ENCODE results near the gene UBN2.
"Not testable (repeated sequence)": the region's sequence is repeated elsewhere in the genome, so short reads cannot be mapped to it uniquely, and the experiment has no call there.

Gene UBN2

GRCh38 chr7:139294951-139295575, 64.0 kb downstream of the UBN2 start:
- no peak for DNase-seq (ENCODE audit: low spot score)

GRCh38 chr7:139297795-139298194, 66.8 kb downstream of the UBN2 start:
- no peak for DNase-seq (ENCODE audit: low spot score)

DNA sequence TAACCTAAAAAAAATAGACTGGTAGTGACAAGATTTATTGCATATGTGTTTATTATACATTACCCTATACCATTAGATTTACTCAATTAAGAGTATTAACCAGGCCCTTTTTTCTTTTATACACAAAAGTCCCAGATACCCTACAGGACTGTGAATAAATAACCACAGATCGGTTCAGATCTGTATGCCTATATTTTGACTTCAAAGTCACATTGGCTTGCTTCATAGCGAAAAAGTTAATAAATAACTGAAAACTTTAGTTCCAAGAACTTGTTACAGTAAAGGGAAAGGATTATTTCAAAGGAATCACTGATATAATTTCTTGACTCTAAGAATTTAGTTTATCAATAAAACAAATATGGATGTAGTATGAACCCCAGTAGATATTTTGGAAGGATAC, 68.3 kb downstream of the UBN2 start:
- DNase-seq (ENCODE audit: low spot score): no peak

DNA sequence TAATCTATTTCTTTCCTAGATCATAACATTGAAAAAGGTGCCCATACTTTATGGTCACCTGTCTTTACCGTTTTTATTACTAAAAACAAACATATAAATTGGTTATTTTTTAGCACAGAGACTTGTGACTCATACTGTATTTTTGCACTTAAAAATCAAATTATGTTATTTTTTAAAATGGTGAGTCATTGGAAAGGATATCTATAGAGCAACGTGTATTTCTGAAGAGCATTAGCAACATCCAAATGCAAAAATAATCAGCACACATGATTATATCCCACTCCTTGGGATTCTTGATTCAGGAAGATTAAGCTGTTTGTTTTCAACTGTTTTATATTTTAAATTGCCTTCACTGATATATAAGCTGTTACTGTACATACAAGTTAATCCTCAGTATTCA, 69.4 kb downstream of the UBN2 start:
- DNase-seq (ENCODE audit: low spot score): no peak

DNA sequence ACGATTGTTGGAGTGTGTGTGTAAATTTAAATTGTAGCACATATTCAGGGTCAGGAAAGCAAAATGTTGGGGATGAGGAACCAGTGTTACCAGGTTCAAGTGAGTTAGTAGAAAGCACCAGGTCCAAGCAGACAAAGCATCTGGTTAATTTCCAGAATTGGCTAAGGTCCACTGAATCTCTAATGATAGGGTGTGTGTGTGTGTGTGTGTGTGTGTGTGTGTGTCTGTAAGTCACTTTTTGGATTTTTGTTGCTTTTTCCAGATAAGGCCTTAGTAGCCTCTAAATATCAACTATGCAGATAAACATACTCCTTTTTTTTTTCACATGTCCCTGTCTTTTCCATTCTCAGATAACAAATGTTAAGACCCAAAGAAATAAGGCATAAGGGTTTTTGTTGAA, 73.5 kb downstream of the UBN2 start:
- no peak for DNase-seq (ENCODE audit: low spot score)

- no peak for DNase-seq (ENCODE audit: low spot score)
Measured at GRCh38 chr7:139317939-139318505, 87.0 kb downstream of the UBN2 start.

- no peak for DNase-seq (ENCODE audit: low spot score)
Measured at GRCh38 chr7:139321071-139321745, 90.2 kb downstream of the UBN2 start.

DNA sequence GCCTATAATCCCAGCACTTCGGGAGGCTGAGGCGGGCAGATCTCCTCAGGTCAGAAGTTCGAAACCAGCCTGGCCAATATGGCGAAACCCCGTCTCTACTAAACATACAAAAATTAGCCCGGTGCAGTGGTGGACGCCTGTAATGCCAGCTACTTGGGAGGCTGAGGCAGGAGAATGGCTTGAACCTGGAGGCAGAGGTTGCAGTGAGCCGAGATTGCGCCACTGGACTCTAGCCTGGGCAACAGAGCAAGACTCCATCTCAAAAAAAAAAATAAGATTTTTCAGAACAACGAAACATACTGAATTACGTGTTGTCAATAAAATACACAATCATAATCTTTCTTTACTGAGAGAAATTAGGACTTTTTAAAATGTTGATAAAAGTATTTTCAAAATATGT, 93.7 kb downstream of the UBN2 start:
- not testable (repeated sequence) for DNase-seq (ENCODE audit: low spot score)

- no peak for DNase-seq (ENCODE audit: low spot score)
Measured at GRCh38 chr7:139328375-139328774, 97.3 kb downstream of the UBN2 start.

GRCh38 chr7:139329119-139329518, 98.1 kb downstream of the UBN2 start:
- DNase-seq (ENCODE audit: low spot score): no peak

DNA sequence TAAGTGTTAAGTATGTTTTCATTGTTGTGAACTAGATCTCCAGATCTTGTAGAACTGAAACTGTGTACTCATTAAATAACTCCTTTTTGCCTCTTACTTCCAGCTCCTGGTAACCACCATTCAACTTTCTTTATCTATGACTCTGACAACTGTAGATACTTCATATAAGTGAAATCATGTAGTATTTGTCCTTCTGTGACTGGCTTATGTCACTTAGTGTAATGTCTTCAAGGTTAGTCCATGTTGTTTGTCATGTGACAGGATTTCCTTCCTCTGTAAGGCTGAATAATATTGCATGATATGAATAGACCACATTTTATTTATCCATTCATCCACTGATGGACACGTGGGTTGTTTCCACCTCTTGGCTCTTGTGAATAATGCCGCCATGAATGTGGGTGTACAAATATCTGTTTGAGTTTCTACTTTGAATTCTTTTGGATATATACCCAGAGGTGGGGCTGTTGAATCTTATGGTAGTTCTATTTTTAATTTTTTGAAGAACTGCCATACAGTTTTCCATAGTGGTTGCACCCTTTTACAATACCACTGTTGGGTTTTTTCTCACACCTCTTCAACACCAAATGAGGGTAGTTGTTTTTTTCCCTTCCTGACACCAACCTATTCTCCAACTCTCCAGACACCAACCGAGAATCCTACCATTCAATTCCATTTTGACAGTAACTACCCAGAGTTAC, 99.4 kb downstream of the UBN2 start:
- no peak for DNase-seq (ENCODE audit: low spot score)

DNA sequence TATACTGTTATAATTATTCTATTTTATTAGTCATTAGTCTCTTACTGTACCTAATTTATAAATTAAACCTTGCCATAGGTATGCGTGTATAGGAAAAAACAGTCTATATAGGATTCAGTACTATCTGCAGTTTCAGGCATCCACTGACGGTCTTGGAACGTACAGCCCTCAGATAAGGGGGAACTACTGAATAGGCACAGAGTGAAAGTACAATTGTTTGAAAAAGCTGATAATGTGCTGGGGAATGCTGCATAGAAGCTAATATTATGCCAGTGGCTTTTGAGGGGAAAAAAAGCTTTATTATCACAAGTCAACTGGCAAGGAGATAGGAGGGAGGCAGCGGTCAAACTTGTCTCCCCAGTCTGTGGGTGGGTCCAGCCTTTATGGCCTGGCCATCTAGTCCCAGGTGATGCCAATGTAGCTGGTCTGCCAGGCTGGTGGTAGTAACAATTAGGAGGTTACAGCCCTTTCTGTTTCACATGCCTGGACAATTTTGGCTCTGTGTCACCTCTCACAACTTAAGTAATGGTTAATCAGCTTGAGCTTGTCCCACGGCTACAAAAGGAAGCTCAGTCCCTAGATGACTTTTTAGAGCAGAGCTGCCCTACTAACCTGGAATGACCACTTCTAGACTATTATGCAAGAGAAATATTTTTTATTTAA, 101.8 kb downstream of the UBN2 start:
- no peak for DNase-seq (ENCODE audit: low spot score)

DNA sequence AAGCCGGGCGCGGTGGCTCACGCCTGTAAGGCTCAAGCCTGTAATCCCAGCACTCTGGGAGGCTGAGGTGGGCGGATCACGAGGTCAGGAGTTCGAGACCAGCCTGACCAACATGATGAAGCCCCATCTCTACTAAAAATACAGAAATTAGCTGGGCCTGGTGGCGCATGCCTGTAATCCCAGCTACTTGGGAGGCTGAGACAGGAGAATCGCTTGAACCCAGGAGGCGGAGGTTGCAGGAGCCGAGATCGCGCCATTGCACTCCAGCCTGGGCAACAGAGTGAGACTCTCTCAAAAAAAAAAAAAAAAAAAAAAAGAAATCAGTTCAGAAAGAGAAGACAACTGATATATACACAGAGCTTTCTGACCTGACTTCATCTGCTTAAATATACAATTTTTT, 102.4 kb downstream of the UBN2 start:
- DNase-seq (ENCODE audit: low spot score): not testable (repeated sequence)

DNA sequence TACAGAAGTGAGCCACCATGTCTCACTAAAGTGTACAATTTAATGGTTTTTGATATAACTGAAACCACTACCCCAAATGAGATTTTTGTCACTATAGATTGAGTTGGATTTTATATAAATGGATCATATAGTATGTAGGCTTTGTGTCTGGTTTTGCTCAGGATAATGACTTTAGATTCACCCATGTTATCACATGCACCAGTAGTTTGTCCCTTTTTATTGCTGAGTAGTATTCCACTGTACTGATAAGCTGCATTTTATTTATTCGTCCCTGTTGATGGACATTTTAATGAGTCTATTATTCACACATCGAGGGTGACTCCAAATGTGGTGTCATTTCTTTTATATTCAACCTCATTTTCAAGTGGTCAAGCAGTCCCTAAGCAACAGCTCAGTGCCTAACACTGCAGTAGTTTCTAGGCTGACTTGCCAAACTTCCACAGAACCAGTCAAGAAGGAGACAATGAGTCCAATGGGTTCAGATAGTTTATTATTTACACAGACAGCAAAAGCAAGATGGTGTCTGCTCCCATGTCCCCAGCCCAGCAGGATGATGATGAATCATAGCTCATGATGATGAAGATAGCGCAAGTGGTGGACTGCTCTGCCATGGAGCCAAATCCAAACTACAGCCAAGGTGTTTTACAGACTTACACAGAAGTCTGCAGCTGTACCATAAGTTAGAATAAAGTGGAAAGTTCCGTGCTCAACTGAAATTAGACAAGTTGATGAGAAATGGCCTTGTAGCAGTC, 103.5 kb downstream of the UBN2 start:
- DNase-seq (ENCODE audit: low spot score): no peak

- DNase-seq (ENCODE audit: low spot score): no peak
Measured at GRCh38 chr7:139339025-139339424, 108.0 kb downstream of the UBN2 start.

DNA sequence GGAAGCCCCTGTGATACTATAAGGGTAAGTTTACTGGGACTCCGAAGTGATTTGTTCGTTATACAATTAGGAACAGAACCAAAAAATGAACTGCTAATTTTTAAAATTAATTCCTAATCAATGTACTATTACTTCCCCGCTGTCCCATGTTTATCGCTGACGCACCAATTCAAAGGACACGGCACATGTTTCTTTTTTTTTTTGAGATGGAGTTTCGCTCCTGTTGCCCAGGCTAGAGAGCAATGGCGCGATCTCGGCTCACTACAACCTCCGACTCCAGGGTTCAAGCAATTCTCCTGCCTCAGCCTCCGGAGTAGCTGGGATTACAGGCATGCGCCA, 108.6 kb downstream of the UBN2 start:
- no peak for DNase-seq (ENCODE audit: low spot score)

GRCh38 chr7:139340037-139340807, 109.2 kb downstream of the UBN2 start:
- DNase-seq (ENCODE audit: low spot score): peak; percentile 99

DNA sequence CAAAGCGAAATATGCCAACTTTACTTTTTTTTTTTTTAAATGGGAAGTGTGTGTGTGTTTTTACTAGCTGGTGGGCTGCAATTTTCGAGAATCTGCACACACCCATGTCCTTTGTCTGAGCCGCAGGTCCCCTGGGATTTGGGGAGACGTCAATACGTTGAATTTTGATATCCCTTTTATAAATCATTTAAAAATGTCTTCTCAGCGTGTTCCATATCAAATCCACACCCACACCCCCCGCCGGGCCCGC, 109.7 kb downstream of the UBN2 start:
- no peak for DNase-seq (ENCODE audit: low spot score)

DNA sequence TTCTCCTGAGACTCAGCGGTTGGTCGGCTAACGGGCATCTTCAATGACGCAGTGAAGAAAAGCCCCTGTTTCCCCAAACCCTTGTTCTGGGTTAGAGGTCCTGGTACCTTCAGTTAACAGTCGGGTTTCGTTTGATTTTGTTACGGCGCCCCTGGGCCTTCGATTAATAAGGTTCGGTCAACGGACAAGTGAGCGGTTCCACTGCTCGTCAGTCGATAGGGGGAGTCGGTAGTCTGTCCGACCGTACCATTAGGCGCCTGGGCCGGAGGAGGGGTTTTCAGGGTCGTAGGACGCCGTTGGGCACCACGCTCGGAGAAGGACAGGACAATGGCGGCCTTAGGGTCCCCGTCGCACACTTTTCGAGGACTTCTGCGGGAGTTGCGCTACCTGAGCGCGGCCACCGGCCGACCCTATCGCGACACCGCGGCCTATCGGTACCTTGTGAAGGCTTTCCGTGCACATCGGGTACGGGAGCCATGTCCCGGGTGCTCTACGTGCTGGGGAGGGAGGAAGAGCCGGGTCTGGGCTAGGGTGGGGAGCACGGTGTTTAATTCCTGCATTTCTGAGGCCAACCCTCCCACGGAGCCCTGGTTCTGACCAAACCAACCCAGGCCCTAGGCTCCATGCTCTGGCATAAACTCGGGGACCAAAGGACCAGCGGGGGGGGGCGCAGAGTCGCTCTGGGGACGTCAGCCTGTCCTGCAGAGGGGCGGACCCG, 110.2 kb downstream of the UBN2 start, which contains the start of gene FMC1:
Gene FMC1 (plus strand): TSS at position 280 of the 718 bp plus-strand sequence. CDS start 48 bp downstream, at position 328.
- DNase-seq (ENCODE audit: low spot score): peak; percentile 93

DNA sequence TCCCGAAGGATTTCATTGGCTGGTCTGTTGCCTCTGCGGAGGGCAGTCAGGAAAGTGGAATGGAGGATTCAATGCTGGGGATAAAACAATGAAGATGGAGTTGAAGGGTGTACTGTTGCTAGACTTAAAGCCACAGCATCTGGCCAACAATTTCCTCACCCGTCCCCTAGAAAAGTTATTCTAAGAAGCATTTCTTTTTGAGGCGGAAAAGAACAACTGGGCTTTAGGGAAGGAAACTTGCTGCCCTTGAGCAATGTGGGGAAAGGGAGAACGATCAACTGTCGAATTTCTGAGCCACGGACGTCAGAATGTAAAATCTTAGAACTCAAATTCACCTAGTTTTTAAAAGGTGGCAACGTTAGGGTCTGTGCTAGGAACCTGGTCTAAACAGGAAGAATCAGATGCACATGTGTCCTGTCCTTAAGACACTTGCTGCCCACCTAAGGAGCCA, 110.8 kb downstream of the UBN2 start:
- DNase-seq (ENCODE audit: low spot score): no peak

GRCh38 chr7:139345042-139345441, 114.0 kb downstream of the UBN2 start:
- no peak for DNase-seq (ENCODE audit: low spot score)

All from left forelimb (tissue), 1 donor.